Measurements from ENCODE around the gene TAOK3.
"Not testable (repeated sequence)": the region's sequence is repeated elsewhere in the genome, so short reads cannot be mapped to it uniquely, and the experiment has no call there.

The TAOK3 gene

DNA sequence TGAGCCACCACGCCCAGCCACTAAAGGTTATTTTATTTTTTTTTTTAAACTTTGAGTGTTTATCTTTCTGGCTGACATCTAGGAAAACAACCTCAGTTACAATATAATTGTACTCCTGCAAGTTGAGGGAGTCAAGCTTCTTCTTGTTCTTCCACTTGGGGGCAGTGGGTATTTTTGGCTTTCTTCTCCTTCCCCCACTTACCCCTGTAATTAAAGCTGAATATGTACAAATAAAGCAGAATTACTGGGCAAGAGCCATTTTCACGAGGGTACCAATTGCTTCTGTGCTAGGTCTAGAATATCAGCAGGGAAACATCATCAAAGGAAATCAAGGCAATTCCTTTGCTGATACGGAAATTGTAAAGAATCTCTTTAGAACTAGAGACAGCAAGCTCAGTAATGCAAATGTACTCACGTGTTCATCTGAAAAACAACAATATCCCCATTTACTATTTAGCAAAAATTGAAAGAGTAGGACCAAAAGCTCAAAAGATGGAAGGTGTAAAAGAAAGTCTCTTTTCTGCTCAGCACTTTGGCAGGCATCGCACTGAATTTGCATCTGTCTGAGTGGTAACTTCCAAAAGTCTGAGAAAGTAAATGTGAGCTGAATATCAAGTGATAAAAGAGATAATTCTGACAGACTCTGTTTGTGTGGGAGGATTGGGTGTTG, 72.8 kb downstream of the TAOK3 start:
- no peak for DNase-seq (ENCODE audit: low read depth in 2 of 2)

DNA sequence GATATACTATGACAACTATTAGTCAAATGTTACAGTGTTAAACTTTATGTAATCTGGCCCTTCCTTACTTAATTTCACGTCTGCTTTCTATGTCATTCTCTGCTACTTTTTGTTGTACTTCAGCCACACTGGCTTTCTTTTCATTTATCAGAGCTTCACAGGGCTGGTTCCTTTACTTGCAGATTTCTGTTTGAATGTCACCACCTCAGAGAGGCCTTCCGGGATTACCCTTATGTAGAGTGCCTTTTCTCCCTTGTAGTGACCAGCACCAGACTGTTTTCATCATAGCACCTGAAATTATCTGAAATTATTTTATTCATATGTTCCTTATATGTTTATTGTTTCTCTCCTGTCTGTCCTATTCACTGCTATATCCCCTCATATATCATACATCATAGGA, 75.4 kb downstream of the TAOK3 start:
- no peak for DNase-seq (ENCODE audit: low read depth in 2 of 2)

DNA sequence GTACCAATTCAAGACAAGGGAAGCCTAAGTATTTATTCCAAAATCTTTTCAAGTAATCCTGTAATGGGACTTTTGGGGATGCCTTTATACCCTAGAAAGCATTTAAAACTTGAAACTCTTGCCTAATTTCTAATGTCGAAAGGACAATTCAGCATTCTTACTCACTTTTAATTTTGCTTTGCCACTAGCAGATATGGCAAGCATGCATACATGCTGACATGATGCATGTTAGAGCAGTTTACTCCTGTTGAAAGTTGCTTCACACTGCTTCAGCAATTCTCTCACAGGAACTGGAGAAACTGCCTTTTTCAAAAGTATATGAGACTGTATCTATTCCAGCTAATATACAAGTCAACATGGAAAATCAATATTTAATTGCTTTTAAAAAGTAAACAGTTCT, 79.9 kb downstream of the TAOK3 start:
- no peak for DNase-seq (ENCODE audit: low read depth in 2 of 2)

DNA sequence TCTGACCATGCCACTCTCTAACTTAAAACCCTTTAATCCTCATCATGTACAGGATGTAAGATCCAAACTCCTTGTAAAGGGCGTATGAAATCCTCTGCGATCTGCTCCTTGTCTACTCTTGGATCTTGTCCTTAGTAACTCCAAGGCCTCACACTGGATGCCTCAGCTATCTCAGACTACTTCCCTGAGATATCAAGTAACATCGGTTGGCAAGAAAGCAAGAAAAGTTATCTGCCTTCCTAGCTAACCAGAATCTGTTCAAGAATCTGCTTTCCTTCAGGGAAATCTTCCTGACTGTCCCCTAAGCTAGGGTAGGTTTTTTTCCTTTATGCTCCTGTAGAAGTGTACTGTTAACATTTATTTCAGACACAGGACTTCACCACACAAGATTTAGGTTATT, 82.6 kb downstream of the TAOK3 start:
- DNase-seq (ENCODE audit: low read depth in 2 of 2): no peak

DNA sequence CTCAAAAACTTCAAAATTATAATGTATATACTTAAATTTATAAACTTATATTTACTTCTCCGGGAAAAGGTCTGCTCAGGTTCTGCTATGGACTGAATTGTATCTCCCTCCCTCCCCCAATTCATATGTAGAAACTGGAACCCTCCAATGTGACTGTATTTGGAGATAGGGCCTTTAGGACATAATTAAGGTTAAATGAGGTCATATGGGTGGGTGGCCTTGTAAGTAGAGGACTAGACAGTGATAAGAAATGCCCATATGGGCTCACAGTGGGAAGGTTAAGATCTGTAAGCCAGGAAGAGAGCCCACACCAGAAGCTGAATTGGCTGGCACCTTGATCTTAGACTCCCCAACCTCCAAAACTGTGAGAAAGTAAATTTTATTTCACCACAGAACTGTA, 84.5 kb downstream of the TAOK3 start:
- DNase-seq (ENCODE audit: low read depth in 2 of 2): no peak

DNA sequence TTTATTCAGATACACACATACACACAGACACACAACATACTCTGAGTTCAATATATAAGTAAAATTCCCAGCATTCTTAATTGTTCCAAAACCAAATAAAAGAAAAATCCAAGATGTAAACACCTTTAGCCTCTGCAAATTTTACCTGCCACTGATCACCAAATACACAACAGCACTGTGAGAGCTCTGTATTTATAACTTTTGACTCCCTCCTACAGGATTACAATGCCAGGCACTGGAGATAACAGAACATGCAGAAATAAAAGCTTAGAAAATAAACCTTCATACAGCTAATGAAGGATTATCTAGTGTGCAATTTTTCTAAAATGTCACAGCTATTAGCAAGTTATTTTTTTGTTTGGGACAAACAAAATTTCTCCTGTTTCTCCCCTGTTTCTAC, 85.0 kb downstream of the TAOK3 start:
- no peak for DNase-seq (ENCODE audit: low read depth in 2 of 2)

DNA sequence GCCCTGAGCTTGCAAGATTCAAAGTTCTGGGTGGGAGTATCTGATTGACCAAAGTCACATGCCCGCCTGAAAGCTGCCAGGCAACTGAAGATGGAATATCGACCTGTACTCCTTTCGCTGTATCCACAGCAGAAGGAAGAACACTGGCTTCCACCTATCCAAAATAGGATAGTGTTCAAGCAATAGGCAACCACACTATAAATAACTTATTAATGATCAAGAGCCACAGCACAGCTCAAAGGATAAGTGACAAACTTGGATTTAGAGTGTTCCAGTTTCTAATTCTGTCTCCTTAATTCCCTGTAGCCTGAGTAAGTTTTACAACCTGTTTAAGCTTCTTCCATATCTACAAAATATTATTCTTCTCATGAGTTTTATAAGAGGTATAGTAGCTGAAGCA, 89.9 kb downstream of the TAOK3 start:
- DNase-seq (ENCODE audit: low read depth in 2 of 2): no peak

DNA sequence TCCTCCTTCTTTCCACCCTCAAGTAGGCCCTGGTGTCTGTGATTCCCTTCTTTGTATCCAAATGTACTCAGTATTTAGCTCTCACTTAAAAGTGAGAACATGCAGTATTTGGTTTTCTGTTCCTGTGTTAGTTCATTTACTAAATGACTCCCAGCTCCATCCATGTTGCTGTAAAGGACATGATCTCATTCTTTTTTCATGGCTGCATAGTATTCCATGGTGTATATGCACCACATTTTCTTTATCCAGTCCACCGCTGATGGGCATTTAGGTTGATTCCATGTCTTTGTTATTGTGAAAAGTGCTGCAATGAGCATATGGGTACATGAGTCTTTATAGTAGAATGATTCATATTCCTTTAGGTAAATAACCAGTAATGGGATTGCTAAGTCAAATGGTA, 94.4 kb downstream of the TAOK3 start:
- DNase-seq (ENCODE audit: low read depth in 2 of 2): not testable (repeated sequence)

DNA sequence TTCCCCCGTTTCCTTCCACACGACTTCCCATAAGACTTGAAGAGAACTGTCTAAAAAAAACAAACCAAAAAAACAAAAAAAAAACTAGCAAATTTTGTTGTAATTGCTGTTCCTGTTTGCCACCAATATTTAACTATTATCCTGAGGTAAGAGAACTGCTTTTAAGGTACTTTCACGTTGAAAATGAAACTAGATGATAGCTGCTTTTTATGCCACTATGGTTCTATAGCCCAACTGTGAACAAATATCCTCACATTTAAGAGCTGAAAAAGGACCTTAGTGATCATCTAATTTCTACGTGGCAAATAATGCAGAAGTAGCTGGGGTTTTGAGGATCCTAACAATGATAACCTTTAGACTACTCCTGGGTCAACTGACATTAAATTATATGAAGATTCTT, 98.6 kb downstream of the TAOK3 start:
- no peak for DNase-seq (ENCODE audit: low read depth in 2 of 2)

DNA sequence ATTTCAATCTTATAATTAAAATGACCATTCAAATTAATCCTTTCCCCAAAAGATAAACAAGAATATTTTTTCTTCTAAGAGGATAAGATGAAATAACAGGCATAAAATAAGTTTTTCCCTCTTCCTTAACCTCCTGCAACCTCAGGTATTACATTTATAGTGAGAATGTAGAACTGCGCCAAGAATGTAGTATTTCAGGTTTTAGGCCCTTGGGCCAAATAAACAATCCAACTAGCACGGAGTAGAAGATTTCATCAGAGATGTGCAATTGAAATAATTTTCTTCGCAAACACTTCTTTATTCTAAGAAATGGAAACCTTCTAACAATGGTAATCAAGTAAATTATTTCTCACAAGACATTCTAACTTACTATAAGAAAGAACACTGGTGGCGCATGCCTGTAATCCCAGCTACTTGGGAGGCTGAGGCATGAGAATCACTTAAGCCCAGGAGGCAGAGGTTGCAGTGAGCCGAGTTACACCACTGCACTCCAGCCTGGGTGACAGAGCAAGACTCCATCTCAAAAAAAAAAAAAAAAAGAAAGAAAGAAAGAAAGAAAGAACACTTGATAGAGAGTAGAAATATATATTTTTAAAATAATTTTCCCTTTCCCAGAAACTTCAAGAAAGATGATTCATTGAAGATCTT, 100.8 kb downstream of the TAOK3 start:
- no peak for DNase-seq (ENCODE audit: low read depth in 2 of 2)

DNA sequence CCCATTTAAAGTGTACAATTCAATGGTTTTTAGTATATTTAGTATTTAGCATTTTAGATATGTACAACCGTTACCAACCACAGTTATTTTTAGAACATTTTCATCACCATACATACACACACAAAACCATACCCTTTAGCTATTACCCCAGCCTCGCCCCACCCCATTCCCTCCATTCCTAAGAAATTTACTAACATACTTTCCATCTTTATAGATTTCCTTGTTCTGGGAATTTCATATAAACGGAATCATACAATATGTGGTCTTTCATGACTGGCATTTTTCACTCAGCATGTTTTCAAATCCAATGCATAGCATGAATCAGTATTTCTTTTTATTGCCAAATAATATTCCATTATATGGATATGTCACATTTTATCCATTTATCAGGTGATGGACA, 101.5 kb downstream of the TAOK3 start:
- no peak for DNase-seq (ENCODE audit: low read depth in 2 of 2)

DNA sequence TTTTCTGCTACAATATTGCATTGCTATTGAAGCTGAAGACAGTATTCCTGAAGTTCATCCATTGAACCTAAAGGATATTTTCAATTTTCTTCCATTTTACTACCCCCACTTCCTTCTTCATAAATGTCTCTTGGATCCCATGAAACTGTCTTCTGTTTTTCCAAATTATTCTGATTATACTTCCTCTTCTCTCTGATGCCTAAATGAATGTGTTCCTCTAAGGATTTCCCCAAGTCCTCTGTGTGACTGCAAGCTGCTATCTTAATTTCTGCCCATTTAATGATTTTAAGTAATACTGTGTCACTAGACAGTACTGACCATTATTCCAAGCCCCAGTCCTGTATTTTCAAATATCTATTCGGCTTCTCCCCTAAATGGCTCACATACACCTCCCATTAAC, 102.9 kb downstream of the TAOK3 start:
- no peak for DNase-seq (ENCODE audit: low read depth in 2 of 2)

DNA sequence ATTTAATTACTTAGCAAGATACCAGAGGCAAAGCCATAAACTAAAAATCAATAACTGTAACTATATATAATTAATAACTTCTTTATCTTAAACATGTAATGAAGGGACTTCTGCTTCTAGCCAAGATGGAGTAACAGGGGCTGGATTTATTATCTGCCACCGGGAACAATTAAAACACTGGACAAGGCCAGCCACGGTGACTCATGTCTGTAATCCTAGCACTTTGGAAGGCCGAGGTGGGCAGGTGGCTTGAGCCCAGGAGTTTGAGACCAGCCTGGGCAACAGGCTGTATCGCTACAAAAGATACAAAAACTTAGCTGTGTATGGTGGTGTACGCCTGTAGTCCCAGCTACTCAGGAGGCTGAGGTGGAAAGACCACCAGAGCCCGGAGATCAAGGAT, 113.6 kb downstream of the TAOK3 start:
- no peak for DNase-seq (ENCODE audit: low read depth in 2 of 2)

DNA sequence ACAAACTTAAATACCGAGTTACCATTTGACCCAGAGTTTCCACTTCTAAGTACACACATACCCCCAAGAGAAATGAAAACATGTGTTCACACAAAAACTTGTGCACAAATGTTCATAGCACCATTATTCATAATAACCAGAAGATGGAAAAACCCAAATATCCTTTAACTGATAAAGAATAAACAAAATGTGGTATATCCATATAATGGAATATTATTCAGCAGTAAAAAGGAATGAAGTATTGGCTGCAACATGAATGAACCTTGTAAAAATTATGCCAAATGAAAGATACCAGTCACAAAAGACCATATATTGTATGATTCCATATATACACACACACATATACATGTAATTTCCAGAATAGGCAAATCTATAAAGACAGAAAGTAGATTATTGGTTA, 116.4 kb downstream of the TAOK3 start:
- DNase-seq (ENCODE audit: low read depth in 2 of 2): no peak

DNA sequence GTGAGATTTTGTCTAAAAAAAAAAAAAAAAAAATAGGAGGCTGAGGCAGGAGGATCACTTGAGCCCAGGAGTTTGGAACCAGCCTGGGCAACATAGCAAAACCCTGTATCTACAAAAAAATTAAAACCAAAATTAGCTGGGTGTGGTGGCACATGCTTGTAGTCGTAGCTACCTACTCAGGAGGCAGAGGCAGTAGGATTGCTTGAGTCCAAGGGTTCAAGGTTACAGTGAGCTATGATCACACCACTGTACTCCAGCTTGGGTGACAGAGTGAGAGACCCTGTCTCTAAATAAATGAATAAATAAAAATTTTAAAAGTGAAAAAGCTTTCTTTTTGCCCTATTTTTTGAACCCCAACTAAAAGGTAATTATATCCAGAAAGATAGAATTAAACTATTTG, 123.2 kb downstream of the TAOK3 start:
- no peak for DNase-seq (ENCODE audit: low read depth in 2 of 2)

DNA sequence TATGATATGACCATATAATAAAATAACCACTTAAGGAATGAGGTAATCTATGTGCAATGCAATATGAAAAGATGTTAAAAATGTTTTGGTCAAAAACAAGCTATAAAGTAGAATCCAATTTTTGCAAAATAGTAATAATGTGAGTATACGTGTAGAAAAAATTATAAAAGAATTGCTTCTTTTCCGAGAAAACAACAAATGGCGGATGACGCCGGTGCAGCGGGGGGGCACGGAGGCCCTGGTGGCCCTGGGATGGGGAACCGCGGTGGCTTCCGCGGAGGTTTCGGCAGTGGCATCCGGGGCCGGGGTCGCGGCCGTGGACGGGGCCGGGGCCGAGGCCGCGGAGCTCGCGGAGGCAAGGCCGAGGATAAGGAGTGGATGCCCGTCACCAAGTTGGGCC, 126.8 kb downstream of the TAOK3 start:
- DNase-seq (ENCODE audit: low read depth in 2 of 2): not testable (repeated sequence)

DNA sequence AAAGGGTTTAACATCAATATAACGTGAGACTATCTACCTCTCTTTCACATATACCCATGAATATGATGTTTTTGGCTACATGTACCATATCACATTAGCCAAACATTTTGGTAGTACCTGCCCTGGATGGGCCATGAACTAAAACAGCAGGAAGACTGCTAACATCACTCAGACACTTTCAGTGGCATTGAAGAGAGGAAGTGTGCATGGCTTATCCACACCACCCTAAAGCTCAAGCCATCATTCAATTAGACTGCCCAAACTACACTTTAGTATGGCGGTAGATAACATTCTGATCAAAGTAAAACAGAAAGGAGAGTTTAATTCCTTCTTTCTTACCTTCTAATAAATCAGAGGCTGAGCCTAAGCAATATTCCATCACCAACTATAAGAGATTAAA, 133.8 kb downstream of the TAOK3 start:
- DNase-seq (ENCODE audit: low read depth in 2 of 2): no peak

DNA sequence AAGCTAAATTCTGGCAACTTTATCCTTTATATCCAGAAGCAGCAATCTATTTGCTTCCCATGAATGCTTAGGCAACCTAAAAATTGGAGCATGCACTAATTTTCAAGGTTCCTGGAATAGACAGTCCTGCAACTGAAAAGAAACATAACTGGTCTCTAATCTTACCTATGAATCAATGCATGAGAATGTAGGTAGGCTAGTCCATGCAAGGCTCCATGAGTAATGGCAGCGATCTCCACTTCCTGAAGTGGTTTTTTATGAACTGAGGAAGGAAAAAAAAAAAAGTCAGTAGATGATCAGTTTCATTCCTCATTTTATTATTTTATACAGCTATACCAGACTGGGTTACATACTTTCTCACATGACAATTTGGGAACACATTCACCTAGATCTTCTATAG, 134.8 kb downstream of the TAOK3 start:
- no peak for DNase-seq (ENCODE audit: low read depth in 2 of 2)

DNA sequence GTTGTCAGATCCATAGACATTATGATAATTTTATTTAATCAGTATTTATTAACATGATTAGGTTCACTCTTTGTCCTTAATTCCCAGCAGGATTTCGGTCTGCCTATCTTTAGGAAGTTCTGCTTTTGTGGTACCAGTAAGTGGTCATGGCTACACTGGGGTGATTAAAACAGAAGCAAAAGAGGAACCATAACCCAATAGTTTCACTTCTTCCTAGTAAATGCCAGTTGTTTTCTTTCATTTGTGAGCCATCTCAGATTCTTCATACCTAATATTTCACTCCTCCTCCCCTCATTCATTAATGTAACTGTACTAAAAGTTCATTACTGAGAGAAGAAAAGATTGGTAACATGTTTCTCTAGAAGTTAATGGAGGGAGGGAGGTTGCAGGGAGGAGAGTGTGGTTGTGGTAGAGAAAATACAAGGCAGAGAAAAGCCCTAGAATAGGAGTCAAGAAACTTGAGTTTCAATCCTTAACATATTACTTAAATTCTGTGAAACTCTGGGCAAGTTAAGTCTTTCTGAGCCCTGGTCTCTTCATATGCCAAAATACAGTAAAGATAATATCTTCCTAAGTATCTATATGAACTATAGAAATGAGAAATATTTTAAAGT, 135.5 kb downstream of the TAOK3 start:
- DNase-seq (ENCODE audit: low read depth in 2 of 2): no peak

DNA sequence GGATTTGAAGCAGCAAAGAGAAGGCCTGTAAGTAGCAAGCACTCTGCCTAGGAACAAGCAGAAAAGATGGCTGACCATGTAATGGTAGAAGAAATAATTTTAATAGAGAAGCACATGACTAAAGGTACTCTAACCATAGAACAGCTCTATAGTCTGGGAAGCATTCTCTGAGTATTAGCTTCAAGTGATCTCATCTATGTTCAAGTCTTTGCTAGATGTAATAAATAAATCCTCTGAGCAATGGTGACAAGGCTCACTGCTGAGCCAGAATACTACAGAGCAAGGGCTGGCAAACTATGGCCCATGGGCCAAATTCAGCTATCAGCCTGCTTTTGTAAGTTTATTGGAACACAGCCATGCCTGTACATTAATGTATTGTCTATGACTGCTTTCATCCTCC, 152.0 kb downstream of the TAOK3 start:
- DNase-seq (ENCODE audit: low read depth in 2 of 2): no peak

DNA sequence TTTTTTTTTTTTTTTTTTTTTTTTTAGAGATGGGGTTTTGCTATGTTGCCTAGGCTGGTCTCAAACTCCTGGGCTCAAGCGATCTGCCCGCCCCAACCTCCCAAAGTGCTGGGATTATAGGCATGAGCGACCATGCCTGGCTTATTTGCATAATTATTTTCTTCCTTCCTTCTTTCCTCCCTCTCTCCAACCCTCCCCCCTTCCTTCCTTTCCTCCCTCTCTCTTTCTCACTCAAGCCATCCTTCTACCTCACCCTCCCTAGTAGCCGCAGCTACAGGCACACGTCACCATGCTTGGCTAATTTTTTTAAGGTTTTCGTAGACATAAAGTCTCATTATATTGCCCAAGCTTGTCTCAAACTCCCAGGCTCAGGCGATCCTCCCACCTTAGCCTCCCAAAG, 152.9 kb downstream of the TAOK3 start:
- no peak for DNase-seq (ENCODE audit: low read depth in 2 of 2)

DNA sequence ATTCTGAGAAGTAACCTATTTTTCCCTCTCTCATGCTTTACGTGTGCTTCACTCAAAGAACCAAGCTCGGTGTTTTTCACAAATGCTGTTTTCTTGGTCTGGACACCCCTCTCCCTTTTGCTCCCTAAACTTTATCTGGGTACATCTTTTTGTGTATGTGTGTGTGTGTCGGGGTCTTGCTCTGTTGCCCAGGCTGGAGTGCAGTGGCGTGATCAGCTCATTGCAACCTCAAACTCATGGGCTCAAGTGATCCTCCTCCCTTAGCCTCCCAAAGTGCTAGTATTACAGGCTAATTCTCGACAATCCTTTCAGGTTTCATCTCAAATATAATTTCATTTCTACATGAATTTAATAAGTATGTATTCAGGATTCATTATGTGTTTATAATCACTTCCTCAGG, 153.6 kb downstream of the TAOK3 start:
- no peak for DNase-seq (ENCODE audit: low read depth in 2 of 2)

DNA sequence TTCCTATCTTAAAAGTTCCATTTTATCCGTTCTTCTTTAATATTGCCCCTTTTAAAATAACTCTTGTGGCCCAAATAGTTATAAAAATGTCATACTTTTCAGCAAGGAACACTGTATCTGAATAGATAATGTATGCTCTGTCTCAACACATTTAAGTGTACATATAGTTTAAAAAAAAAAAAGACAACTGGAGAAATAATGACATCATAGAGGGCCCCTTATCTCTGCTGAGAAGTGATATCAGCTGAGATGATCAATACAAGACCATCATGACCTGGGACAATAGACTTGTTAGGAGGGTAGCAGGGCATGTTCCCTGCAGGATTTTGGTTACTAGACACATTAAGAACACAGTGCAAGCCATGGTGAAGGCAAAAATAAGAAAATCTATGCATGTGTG, 159.3 kb downstream of the TAOK3 start:
- no peak for DNase-seq (ENCODE audit: low read depth in 2 of 2)

DNA sequence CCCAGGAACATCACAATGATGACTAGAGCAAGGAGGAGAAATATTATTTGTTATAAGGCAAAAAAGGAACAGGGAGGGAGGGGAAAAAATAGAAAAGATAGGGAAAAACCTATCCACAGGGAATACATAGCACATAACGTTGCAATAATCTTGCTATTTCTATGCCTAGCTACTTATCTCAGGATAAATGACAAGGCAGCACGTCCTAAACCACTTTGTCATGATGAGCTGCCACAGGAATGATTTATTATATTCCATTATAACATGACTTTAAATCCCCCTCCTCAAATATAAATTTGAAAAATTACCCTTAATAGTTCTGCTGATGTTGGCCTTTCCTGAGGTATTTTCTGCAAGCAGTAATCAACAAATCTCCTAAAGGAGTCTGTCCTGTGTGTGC, 160.1 kb downstream of the TAOK3 start:
- DNase-seq (ENCODE audit: low read depth in 2 of 2): no peak

Data from stimulated activated CD4-positive, alpha-beta T cell treated with anti-CD3 and anti-CD28 coated beads, Interleukin-4, amount 100 ng/mL, for 48 hours (primary cell).